Stimulated activated CD4-positive, alpha-beta T cell treated with anti-CD3 and anti-CD28 coated beads, Interleukin-12 subunit alpha, Interleukin-12 subunit beta, amount 100 ng/mL, for 24 hours (primary cell): Measurements from ENCODE around the gene KIF5A.
"Not testable (repeated sequence)": the region's sequence is repeated elsewhere in the genome, so short reads cannot be mapped to it uniquely, and the experiment has no call there.

Source experiments
- DNase-seq, 2 experiments: peaks; one replicate each; pipeline ENCODE4 v3.0.0-alpha.2; 2020; ENCODE audit warnings: low read depth in 2 of 2

Gene KIF5A

GRCh38 chr12:57554897-57555296 lies 5.1 kb downstream of the KIF5A start:
- DNase-seq = no peak

DNA sequence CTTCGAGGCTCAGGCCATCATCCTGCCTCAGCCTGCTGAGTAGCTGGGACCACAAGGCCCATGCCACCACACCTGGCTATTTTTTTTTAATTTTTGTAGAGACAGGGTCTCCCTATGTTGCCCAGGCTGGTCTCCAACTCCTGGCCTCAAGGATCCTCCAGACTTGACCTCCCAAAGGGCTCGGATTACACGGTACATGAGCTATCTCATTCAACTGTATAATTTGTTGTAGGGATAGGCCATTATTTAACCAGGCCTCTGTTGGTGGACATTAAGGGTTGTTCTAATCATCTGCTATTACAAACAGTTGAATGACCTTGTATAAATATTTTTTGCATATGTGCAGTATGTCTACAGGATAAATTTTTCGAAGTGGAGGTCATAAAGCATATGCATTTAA lies 9.0 kb downstream of the KIF5A start:
- no peak for DNase-seq

GRCh38 chr12:57560516-57560915 lies 10.7 kb downstream of the KIF5A start:
- DNase-seq = no peak

GRCh38 chr12:57561117-57561516 lies 11.3 kb downstream of the KIF5A start:
- DNase-seq = not testable (repeated sequence)

- no peak for DNase-seq
These were observed 13.5 kb downstream of the KIF5A start for GRCh38 chr12:57563358-57563757.

DNA sequence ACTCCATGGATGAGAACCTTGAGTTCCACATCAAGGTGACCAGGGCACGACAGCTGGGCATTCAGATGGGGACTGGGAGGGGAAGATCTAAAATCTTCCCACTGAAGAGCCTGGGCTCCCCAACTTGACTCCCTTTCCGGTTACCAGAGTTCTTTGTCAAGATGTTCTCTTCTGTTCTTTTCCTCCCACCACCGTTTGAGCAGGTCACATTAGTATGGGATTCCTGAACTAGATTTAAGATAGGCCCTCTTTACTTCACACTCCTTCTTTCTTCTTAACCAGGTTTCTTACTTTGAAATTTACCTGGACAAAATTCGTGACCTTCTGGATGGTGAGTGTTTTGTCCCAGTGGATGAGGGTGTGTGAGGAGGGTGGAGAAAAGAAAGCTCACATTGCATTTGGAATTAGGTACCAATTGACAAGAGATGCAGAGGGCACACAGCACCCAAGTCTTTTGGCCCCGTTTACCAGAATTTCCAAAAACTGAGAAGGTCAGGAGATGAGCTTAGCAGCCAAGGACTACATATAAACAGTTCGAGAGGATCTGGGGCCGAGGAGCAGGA lies 14.4 kb downstream of the KIF5A start:
- DNase-seq = no peak

- no peak for DNase-seq
These were observed 19.0 kb downstream of the KIF5A start for GRCh38 chr12:57568838-57569237.

- DNase-seq = no peak
These were observed 20.0 kb downstream of the KIF5A start for GRCh38 chr12:57569858-57570257.

- DNase-seq = not testable (repeated sequence)
These were observed 20.6 kb downstream of the KIF5A start for GRCh38 chr12:57570438-57570837.

- no peak for DNase-seq
These were observed 22.3 kb downstream of the KIF5A start for GRCh38 chr12:57571926-57572762.

DNA sequence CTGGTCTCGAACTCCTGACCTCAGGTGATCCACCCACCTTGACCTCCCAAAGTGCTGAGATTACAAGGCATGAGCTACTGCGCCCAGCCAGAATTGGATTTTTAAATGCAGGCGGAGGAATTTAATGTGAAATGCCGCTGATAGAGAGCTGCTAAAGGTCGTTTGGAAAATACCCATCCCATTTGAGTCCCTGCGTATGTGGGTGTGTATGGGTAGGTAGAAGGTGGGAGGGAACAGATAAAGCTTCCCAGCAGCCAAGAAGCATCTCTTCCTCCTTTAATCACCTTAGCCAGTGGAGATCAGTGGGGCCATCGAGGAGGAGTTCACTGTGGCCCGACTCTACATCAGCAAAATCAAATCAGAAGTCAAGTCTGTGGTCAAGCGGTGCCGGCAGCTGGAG lies 25.0 kb downstream of the KIF5A start:
- DNase-seq = no peak

DNA sequence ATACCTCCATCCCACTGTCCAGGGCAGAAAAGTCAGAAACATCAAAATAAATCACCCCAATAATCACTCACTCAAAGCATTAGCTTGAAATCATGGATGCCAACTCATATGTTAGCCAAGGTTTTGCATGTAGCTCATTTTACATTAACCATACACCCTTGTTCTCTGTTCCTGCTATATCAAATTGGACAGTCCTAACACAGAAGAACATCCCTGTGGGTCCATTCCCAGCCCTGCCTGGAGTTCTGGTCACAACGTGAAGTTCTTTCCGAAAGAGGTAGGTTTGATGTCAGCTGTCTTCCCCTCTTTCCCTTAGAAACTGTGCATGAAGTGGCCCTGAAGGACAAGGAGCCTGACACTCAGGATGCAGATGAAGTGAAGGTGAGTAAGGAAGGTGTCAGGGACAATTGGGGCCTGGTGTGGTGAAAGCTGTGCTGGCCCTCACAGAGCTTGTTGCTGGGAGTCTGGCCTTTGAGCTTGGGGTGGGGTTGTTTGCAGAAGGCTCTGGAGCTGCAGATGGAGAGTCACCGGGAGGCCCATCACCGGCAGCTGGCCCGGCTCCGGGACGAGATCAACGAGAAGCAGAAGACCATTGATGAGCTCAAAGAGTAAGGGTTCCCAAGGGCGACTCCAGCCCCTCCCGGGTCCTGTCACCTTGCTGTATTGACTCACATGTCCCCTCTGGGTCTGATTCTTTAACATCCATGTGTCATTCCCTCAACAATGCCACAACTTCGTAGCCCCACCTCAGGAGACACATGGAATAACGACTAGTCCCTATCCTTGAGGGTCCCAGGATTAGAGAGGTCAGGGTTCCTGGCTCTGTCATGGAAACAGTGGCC lies 26.1 kb downstream of the KIF5A start:
- DNase-seq = no peak

GRCh38 chr12:57576613-57577160 lies 26.8 kb downstream of the KIF5A start:
- no peak for DNase-seq

- no peak for DNase-seq
These were observed 28.3 kb downstream of the KIF5A start for GRCh38 chr12:57577981-57578758.

DNA sequence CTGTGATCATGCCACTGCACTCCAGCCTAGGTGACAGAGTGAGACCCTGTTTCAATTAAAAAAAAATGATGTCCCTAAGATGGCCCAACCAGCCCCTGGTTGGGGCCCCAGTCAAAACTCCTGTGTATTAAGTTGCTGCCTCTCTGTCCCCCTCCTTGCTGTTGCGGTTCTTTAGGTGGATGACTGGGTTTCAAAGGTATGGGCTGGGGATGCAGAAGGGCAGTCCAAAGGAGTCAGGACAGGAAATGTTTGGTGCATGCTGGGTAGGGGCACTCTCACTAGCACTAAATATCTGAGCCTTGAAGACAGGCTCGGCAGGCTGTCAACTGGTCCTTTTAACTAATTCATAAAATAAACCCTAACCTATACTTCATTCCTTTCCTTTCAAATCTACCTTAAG lies 29.2 kb downstream of the KIF5A start:
- no peak for DNase-seq

DNA sequence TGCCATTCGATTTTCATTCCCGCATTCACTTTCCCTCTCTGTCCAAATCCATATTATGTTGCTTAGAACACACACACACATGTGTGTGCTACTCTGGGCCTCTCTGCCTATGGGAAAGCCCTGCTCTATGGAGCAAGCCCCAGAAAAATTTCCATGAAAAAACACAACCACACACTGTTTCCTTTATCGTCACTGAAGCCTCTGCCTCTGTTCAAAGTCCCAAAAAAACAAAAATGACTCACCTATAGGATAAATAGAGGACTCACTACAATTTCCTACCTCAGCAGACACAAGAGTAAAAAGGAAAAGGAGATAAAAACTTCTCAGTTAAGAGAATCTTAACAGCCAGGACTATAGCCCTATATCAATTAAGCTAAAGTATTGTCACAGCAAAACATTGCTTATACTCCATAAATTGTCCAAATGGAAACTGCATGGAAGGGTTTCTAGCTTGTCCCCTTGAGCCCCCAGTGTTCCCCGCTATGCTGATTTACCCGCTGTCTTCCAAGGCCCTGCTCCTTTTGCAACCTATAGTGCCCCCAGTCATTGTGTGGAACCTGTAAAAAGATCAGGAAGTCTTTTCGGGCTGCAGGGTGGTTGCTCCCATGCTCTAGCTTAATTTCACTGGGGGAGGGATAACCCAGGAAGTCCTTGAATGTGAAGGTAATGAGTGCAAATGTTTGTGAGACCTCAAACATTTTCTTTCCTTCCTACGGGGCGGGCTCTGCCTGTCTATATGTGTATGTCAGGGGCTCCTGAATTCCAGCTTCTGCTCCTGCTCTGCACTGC lies 30.0 kb downstream of the KIF5A start:
- DNase-seq = no peak

GRCh38 chr12:57580466-57580795 lies 30.6 kb downstream of the KIF5A start:
- no peak for DNase-seq

GRCh38 chr12:57581802-57582201 lies 32.0 kb downstream of the KIF5A start:
- DNase-seq = no peak

GRCh38 chr12:57582440-57582839 lies 32.6 kb downstream of the KIF5A start:
- DNase-seq = no peak

- peak; percentile 31 to 48 for DNase-seq
These were observed 33.4 kb downstream of the KIF5A start for GRCh38 chr12:57583008-57583831.
